Measurements from ENCODE around the gene SFXN3. TPM values are rescaled to one million over a fixed set of nuclear protein-coding genes. Genes with fewer than 3 reads are reported as not detected.

The SFXN3 gene
- total RNA-seq, 2 donors from 2014 or later, result 40.8 to 51.5 TPM

GRCh38 chr10:101005361-101005760, 25.7 kb upstream of the SFXN3 start:
- no peaks in the 10 kb centered on the region for H3K27me3 Mint-ChIP-seq
- H3K9me3 ChIP-seq (ENCODE audit: control insufficient read depth, low read length, poor library complexity, severe bottlenecking), result no peaks in the 10 kb centered on the region
- peaks cover 10% of the 10 kb centered on the region for H3K4me1 Mint-ChIP-seq
- H3K4me3 Mint-ChIP-seq, result no peak overlapping the region
- ATAC-seq (no peak), DNase-seq (no peak)
- H3K27ac Mint-ChIP-seq, result no peak overlapping the region
- peaks cover 3% of the 10 kb centered on the region for H3K36me3 Mint-ChIP-seq (ENCODE audit: low read depth)

GRCh38 chr10:101005869-101006567, 25.0 kb upstream of the SFXN3 start:
- peaks cover 2% of the 10 kb centered on the region for H3K36me3 Mint-ChIP-seq (ENCODE audit: low read depth)
- H3K9me3 ChIP-seq (ENCODE audit: control insufficient read depth, low read length, poor library complexity, severe bottlenecking), result no peaks in the 10 kb centered on the region
- H3K27ac Mint-ChIP-seq, result no peak overlapping the region
- ATAC-seq, result no peak
- no peak overlapping the region for H3K4me3 Mint-ChIP-seq
- H3K27me3 Mint-ChIP-seq, result no peaks in the 10 kb centered on the region
- DNase-seq, result no peak
- peaks cover 6% of the 10 kb centered on the region for H3K4me1 Mint-ChIP-seq

- Mint-ChIP-seq H3K36me3 (ENCODE audit: low read depth) (no peaks in the 10 kb centered on the region), H3K27me3 (no peaks in the 10 kb centered on the region), H3K4me3 (no peak overlapping the region), H3K4me1 (peaks cover 3% of the 10 kb centered on the region), H3K27ac (no peak overlapping the region)
- DNase-seq (no peak), ATAC-seq (no peak)
- H3K9me3 ChIP-seq (ENCODE audit: control insufficient read depth, low read length, poor library complexity, severe bottlenecking), result no peaks in the 10 kb centered on the region
Measured at GRCh38 chr10:101006593-101007098, 24.4 kb upstream of the SFXN3 start.

- Mint-ChIP-seq H3K27ac (no peak overlapping the region), H3K4me3 (no peak overlapping the region)
Measured at GRCh38 chr10:101007099-101007711, 23.8 kb upstream of the SFXN3 start.

GRCh38 chr10:101007915-101008822, 22.9 kb upstream of the SFXN3 start:
- H3K27ac Mint-ChIP-seq, result no peak overlapping the region
- H3K4me1 Mint-ChIP-seq, result peaks cover 8% of the 10 kb centered on the region
- H3K4me3 Mint-ChIP-seq, result no peak overlapping the region
- H3K9me3 ChIP-seq (ENCODE audit: control insufficient read depth, low read length, poor library complexity, severe bottlenecking), result no peaks in the 10 kb centered on the region
- DNase-seq (no peak), ATAC-seq (no peak)
- H3K27me3 Mint-ChIP-seq, result peaks cover 3% of the 10 kb centered on the region
- no peaks in the 10 kb centered on the region for H3K36me3 Mint-ChIP-seq (ENCODE audit: low read depth)

More at GRCh38 chr10:101007099-101007711, 23.8 kb upstream of the SFXN3 start:
- no peaks in the 10 kb centered on the region for H3K9me3 ChIP-seq (ENCODE audit: control insufficient read depth, low read length, poor library complexity, severe bottlenecking)
- no peak for ATAC-seq
- Mint-ChIP-seq H3K36me3 (ENCODE audit: low read depth) (no peaks in the 10 kb centered on the region), H3K27me3 (no peaks in the 10 kb centered on the region), H3K4me1 (peaks cover 3% of the 10 kb centered on the region)
- DNase-seq, result no peak

- no peak overlapping the region for H3K27ac Mint-ChIP-seq
- no peak for ATAC-seq
- H3K27me3 Mint-ChIP-seq, result peaks cover 6% of the 10 kb centered on the region
- peaks cover 11% of the 10 kb centered on the region for H3K4me1 Mint-ChIP-seq
- DNase-seq, result no peak
- H3K36me3 Mint-ChIP-seq (ENCODE audit: low read depth), result no peaks in the 10 kb centered on the region
- no peaks in the 10 kb centered on the region for H3K9me3 ChIP-seq (ENCODE audit: control insufficient read depth, low read length, poor library complexity, severe bottlenecking)
- no peak overlapping the region for H3K4me3 Mint-ChIP-seq
Measured at GRCh38 chr10:101008823-101009423, 22.1 kb upstream of the SFXN3 start.

GRCh38 chr10:101010329-101010728, 20.7 kb upstream of the SFXN3 start:
- Mint-ChIP-seq H3K4me3 (no peak overlapping the region), H3K27ac (no peak overlapping the region), H3K36me3 (ENCODE audit: low read depth) (no peaks in the 10 kb centered on the region), H3K27me3 (peaks cover 14% of the 10 kb centered on the region), H3K4me1 (peaks cover 17% of the 10 kb centered on the region)
- no peak for DNase-seq
- no peak for ATAC-seq
- no peaks in the 10 kb centered on the region for H3K9me3 ChIP-seq (ENCODE audit: control insufficient read depth, low read length, poor library complexity, severe bottlenecking)

GRCh38 chr10:101011517-101012423, 19.3 kb upstream of the SFXN3 start:
- Mint-ChIP-seq H3K36me3 (ENCODE audit: low read depth) (peaks cover 5% of the 10 kb centered on the region), H3K4me3 (no peak overlapping the region), H3K27me3 (peaks cover 26% of the 10 kb centered on the region), H3K4me1 (peaks cover 17% of the 10 kb centered on the region), H3K27ac (no peak overlapping the region)
- no peak for ATAC-seq
- DNase-seq, result no peak
- no peaks in the 10 kb centered on the region for H3K9me3 ChIP-seq (ENCODE audit: control insufficient read depth, low read length, poor library complexity, severe bottlenecking)

GRCh38 chr10:101012525-101013364, 18.3 kb upstream of the SFXN3 start:
- Mint-ChIP-seq H3K4me1 (peaks cover 17% of the 10 kb centered on the region), H3K36me3 (ENCODE audit: low read depth) (peaks cover 5% of the 10 kb centered on the region), H3K27me3 (peaks cover 35% of the 10 kb centered on the region), H3K4me3 (peak overlapping the region; percentile 43), H3K27ac (no peak overlapping the region)
- no peaks in the 10 kb centered on the region for H3K9me3 ChIP-seq (ENCODE audit: control insufficient read depth, low read length, poor library complexity, severe bottlenecking)
- DNase-seq, result peak; percentile 54 to 63 (median 57)
- ATAC-seq, result peak; percentile 91

GRCh38 chr10:101013365-101013825, 17.6 kb upstream of the SFXN3 start:
- peaks cover 15% of the 10 kb centered on the region for H3K4me1 Mint-ChIP-seq
- ATAC-seq (no peak), DNase-seq (no peak)
- H3K27ac Mint-ChIP-seq, result no peak overlapping the region
- peaks cover 5% of the 10 kb centered on the region for H3K36me3 Mint-ChIP-seq (ENCODE audit: low read depth)
- peak overlapping the region; percentile 43 for H3K4me3 Mint-ChIP-seq
- H3K9me3 ChIP-seq (ENCODE audit: control insufficient read depth, low read length, poor library complexity, severe bottlenecking), result no peaks in the 10 kb centered on the region
- H3K27me3 Mint-ChIP-seq, result peaks cover 37% of the 10 kb centered on the region

- peak overlapping the region; percentile 32 for H3K27ac Mint-ChIP-seq
- no peaks in the 10 kb centered on the region for H3K9me3 ChIP-seq (ENCODE audit: control insufficient read depth, low read length, poor library complexity, severe bottlenecking)
- DNase-seq, result peak; percentile 58 to 73 (median 61)
- no peak overlapping the region for H3K4me3 Mint-ChIP-seq
- H3K27me3 Mint-ChIP-seq, result peaks cover 42% of the 10 kb centered on the region
- ATAC-seq, result peak; percentile 57
- H3K4me1 Mint-ChIP-seq, result peaks cover 15% of the 10 kb centered on the region
- peaks cover 5% of the 10 kb centered on the region for H3K36me3 Mint-ChIP-seq (ENCODE audit: low read depth)
Measured at GRCh38 chr10:101014230-101014884, 16.7 kb upstream of the SFXN3 start.

Measured in T-helper 17 cell (primary cell).